NCI-H1417 treated with DMSO at 0.1 percent for 48 hours (cell line): ENCODE results near the gene ARMH3.

ENCODE experiments used
- DNase-seq: peaks from one replicate; lab custom pipeline; 2025; lab: John Stamatoyannopoulos, UW

Gene ARMH3

GRCh38 chr10:101895781-101896180, 160.2 kb downstream of the ARMH3 start:
- DNase-seq = no peak

GRCh38 chr10:101894742-101895141, 161.2 kb downstream of the ARMH3 start:
- DNase-seq = no peak

GRCh38 chr10:101894266-101894665, 161.7 kb downstream of the ARMH3 start:
- no peak for DNase-seq

GRCh38 chr10:101893510-101894120, 162.4 kb downstream of the ARMH3 start:
- no peak for DNase-seq

GRCh38 chr10:101892782-101893391, 163.1 kb downstream of the ARMH3 start:
- no peak for DNase-seq

GRCh38 chr10:101889256-101890210, 166.4 kb downstream of the ARMH3 start:
- DNase-seq = peak; percentile 35

GRCh38 chr10:101888251-101888949, 167.6 kb downstream of the ARMH3 start:
- no peak for DNase-seq

- DNase-seq = no peak
Observed at GRCh38 chr10:101887775-101888174, 168.2 kb downstream of the ARMH3 start.

- DNase-seq = no peak
Observed at GRCh38 chr10:101886521-101887312, 169.3 kb downstream of the ARMH3 start.

- no peak for DNase-seq
Observed at GRCh38 chr10:101881036-101881774, 174.8 kb downstream of the ARMH3 start.

GRCh38 chr10:101880232-101880573, 175.8 kb downstream of the ARMH3 start:
- no peak for DNase-seq

- DNase-seq = no peak
Observed at GRCh38 chr10:101879456-101880231, 176.3 kb downstream of the ARMH3 start.

GRCh38 chr10:101878869-101879268, 177.1 kb downstream of the ARMH3 start:
- no peak for DNase-seq

- DNase-seq = no peak
Observed at GRCh38 chr10:101875068-101875688, 180.8 kb downstream of the ARMH3 start.

- no peak for DNase-seq
Observed at GRCh38 chr10:101874252-101874651, 181.7 kb downstream of the ARMH3 start.

GRCh38 chr10:101867931-101868330, 188.0 kb downstream of the ARMH3 start:
- no peak for DNase-seq

- DNase-seq = no peak
Observed at GRCh38 chr10:101859530-101859929, 196.4 kb downstream of the ARMH3 start.

GRCh38 chr10:101858723-101859500, 197.1 kb downstream of the ARMH3 start:
- DNase-seq = no peak
